Liver (tissue), 9 donors: ENCODE measurements around the gene GP1BB. TPM values are rescaled to one million over a fixed set of nuclear protein-coding genes. Genes with fewer than 3 reads are reported as not detected.

Experiments
- DNase-seq: peaks from one replicate; pipeline ENCODE4 v3.0.0-alpha.2; 2017; ENCODE audit warnings: low spot score
- H3K27ac ChIP-seq, 2 donors: one replicate each; pipeline ENCODE4 v1.7.0; 2013; ENCODE audit warnings: inconsistent platforms in 2 of 2, low read length in 2 of 2, control low read depth in 1 of 2, low read depth in 1 of 2, mild to moderate bottlenecking in 1 of 2
- H3K27me3 ChIP-seq, 4 donors: one replicate each; pipeline versions ENCODE4 v1.6.1 to v1.7.0; 2013; ENCODE audit warnings: low read length in 3 of 4, inconsistent platforms in 1 of 4, mild to moderate bottlenecking in 1 of 4, moderate library complexity in 1 of 4; ENCODE audit not compliant: control insufficient read depth in 4 of 4, insufficient read depth in 4 of 4
- H3K36me3 ChIP-seq, 4 donors: one replicate each; pipeline versions ENCODE4 v1.6.1 to v1.7.0; 2013; ENCODE audit warnings: low read length in 3 of 4, mild to moderate bottlenecking in 3 of 4, low read depth in 1 of 4, moderate library complexity in 1 of 4; ENCODE audit not compliant: control insufficient read depth in 4 of 4, insufficient read depth in 3 of 4
- H3K4me1 ChIP-seq, 4 donors: one replicate each; pipeline versions ENCODE4 v1.6.1 to v1.7.0; 2013; ENCODE audit warnings: low read length in 3 of 4, mild to moderate bottlenecking in 3 of 4, moderate library complexity in 1 of 4; ENCODE audit not compliant: control insufficient read depth in 4 of 4, insufficient read depth in 4 of 4
- H3K4me3 ChIP-seq, 3 donors: one replicate each; pipeline versions ENCODE4 v1.6.1 to v1.7.0; 2013; ENCODE audit warnings: low read length in 3 of 3, control low read depth in 1 of 3, low read depth in 1 of 3, mild to moderate bottlenecking in 1 of 3
- H3K9ac ChIP-seq, 2 donors: one replicate each; pipeline ENCODE4 v1.7.0; 2013; ENCODE audit warnings: low read length in 2 of 2, mild to moderate bottlenecking in 2 of 2, moderate library complexity in 2 of 2, control low read depth in 1 of 2, low read depth in 1 of 2
- H3K9me3 ChIP-seq, 4 donors: one replicate each; pipeline versions ENCODE4 v1.6.1 to v1.7.0; 2013; ENCODE audit warnings: low read length in 3 of 4; ENCODE audit not compliant: control insufficient read depth in 4 of 4
- EGR1 ChIP-seq, 2 donors: IDR thresholded peaks; 2 replicates each; pipeline ENCODE4 v1.6.1; 2016 to 2018; ENCODE audit warnings: antibody characterized with exemption in 2 of 2, low read depth in 2 of 2
- FOXA1 ChIP-seq: IDR thresholded peaks from 2 replicates; pipeline ENCODE4 v1.6.1; 2016; ENCODE audit warnings: antibody characterized with exemption
- FOXA2 ChIP-seq: IDR thresholded peaks from 2 replicates; pipeline ENCODE4 v1.6.1; 2016; ENCODE audit warnings: antibody characterized with exemption
- GABPA ChIP-seq, 2 donors: IDR thresholded peaks in 1 of 2; conservative IDR thresholded peaks in 1 of 2; 2 replicates each; pipeline ENCODE4 v1.6.1; 2016; ENCODE audit warnings: antibody characterized with exemption in 2 of 2, mild to moderate bottlenecking in 1 of 2, moderate library complexity in 1 of 2
- HNF4A ChIP-seq, 2 donors: conservative IDR thresholded peaks; 2 replicates each; pipeline ENCODE4 v1.6.1; 2016; ENCODE audit warnings: antibody characterized with exemption in 2 of 2, mild to moderate bottlenecking in 2 of 2
- HNF4G ChIP-seq: IDR thresholded peaks from 2 replicates; pipeline ENCODE4 v1.6.1; 2016; ENCODE audit warnings: antibody characterized with exemption
- JUND ChIP-seq, 2 donors: IDR thresholded peaks; 2 replicates each; pipeline ENCODE4 v1.6.1; 2016; ENCODE audit warnings: antibody characterized with exemption in 2 of 2
- NR2F2 ChIP-seq: IDR thresholded peaks from 2 replicates; pipeline ENCODE4 v1.6.1; 2016; ENCODE audit warnings: antibody characterized with exemption
- RAD21 ChIP-seq, 2 donors: IDR thresholded peaks; 2 replicates each; pipeline ENCODE4 v1.6.1; 2016; ENCODE audit warnings: antibody characterized with exemption in 2 of 2, mild to moderate bottlenecking in 2 of 2
- RXRA ChIP-seq, 2 donors: IDR thresholded peaks; 2 replicates each; pipeline ENCODE4 v1.6.1; 2017 to 2018; ENCODE audit warnings: antibody characterized with exemption in 2 of 2, mild to moderate bottlenecking in 1 of 2
- SP1 ChIP-seq: IDR thresholded peaks from 2 replicates; pipeline ENCODE4 v1.6.1; 2018; ENCODE audit warnings: antibody characterized with exemption, mild to moderate bottlenecking
- TAF1 ChIP-seq: conservative IDR thresholded peaks from 2 replicates; pipeline ENCODE4 v1.6.1; 2016; ENCODE audit warnings: antibody characterized with exemption, mild to moderate bottlenecking
- YY1 ChIP-seq: IDR thresholded peaks from 2 replicates; pipeline ENCODE4 v1.6.1; 2016; ENCODE audit warnings: antibody characterized with exemption, mild to moderate bottlenecking
- ZBTB33 ChIP-seq: IDR thresholded peaks from 2 replicates; pipeline ENCODE4 v1.6.1; 2016; ENCODE audit warnings: antibody characterized with exemption
- WGBS: extraction: QIAGEN DNeasy Blood & Tissue Kit; methylation state at CpG from one replicate; pipeline ENCODE4 v1.1.7; 2013; 5-methylcytosine and 5-hydroxymethylcytosine counted together
- polyA plus RNA-seq, 2 donors: library from polyadenylated mRNA; stranded (reverse) in 1 of 2; unstranded in 1 of 2; fragments of 200-250 nt in 1 of 2; fragments of >200 nt in 1 of 2; fragmentation: Nextera tagmentation in 1 of 2; extraction: Ambion mirVana in 1 of 2; gene quantifications; one replicate each; pipeline versions ENCODE4 v1.2.1 to v1.2.3, GENCODE V29; 2013 to 2015
- total RNA-seq, 2 donors: library from RNA; depleted of rRNA; stranded (reverse); fragments of >200 nt; gene quantifications; one replicate each; pipeline ENCODE4 v1.2.3, GENCODE V29; 2014
- TF ChIP-seq, protein P1 (sequence below): fragments of 150-350 bp; IDR thresholded peaks from 2 replicates; pipeline ENCODE4 v1.5.1; 2017; ENCODE audit warnings: improper control_type of control experiment, low read depth, low read length; ENCODE audit not compliant: missing input control
- TF ChIP-seq, protein P2 (sequence below): IDR thresholded peaks from 2 replicates; pipeline ENCODE4 v1.6.1; 2016; ENCODE audit warnings: antibody characterized with exemption
- TF ChIP-seq, protein P3 (sequence below): IDR thresholded peaks from 2 replicates; pipeline ENCODE4 v1.6.1; 2016; ENCODE audit warnings: antibody characterized with exemption
- TF ChIP-seq, protein P4 (sequence below): IDR thresholded peaks from 2 replicates; pipeline ENCODE4 v1.6.1; 2016; ENCODE audit warnings: antibody characterized with exemption, mild to moderate bottlenecking
- donor health status: healthy.
- donor health status: healthy.
- donor health status: healthy.
- donor health status: healthy.
- donor health status: healthy.

Gene GP1BB
- total and polyA plus RNA-seq, 4 donors = 0.38 to 5.7 (median 0.51) TPM; not detected in 1

DNA sequence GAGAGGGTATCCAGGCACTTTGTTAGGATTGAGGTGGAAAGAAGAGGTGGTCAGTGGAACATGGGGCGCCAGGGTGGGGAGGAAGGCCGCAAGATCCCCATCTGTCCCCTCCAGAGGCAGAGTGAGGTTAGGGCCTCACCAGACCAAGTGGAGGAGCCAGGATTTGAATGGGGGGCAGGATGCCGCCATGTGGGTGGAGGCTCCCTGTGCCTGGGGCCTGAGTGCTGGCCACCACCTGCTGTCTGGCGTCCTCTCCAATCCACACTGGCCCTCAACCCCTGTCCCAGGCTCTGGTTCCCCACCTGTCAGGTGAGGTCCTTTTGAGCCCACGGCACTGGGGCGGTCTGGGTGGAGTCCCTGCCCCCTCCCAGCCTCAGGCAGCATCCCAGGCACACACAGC, 19.7 kb downstream of the GP1BB start:
- Histone ChIP-seq H3K36me3 (no peaks in the 10 kb centered on the region), H3K27me3 (no peaks in the 10 kb centered on the region), H3K27ac (no peak overlapping the region), H3K9me3 (no peaks in the 10 kb centered on the region), H3K4me1 (no peaks in the 10 kb centered on the region), H3K9ac (no peak overlapping the region), H3K4me3 (no peak overlapping the region)
- no peak for DNase-seq
- TF ChIP-seq JUND (IDR thresholded peaks at IDR 0.05) = no peak
- no peak for TF ChIP-seq SP1
- TF ChIP-seq FOXA1 = no peak
- TF ChIP-seq, protein P1, sequence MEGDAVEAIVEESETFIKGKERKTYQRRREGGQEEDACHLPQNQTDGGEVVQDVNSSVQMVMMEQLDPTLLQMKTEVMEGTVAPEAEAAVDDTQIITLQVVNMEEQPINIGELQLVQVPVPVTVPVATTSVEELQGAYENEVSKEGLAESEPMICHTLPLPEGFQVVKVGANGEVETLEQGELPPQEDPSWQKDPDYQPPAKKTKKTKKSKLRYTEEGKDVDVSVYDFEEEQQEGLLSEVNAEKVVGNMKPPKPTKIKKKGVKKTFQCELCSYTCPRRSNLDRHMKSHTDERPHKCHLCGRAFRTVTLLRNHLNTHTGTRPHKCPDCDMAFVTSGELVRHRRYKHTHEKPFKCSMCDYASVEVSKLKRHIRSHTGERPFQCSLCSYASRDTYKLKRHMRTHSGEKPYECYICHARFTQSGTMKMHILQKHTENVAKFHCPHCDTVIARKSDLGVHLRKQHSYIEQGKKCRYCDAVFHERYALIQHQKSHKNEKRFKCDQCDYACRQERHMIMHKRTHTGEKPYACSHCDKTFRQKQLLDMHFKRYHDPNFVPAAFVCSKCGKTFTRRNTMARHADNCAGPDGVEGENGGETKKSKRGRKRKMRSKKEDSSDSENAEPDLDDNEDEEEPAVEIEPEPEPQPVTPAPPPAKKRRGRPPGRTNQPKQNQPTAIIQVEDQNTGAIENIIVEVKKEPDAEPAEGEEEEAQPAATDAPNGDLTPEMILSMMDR = no peak
- no peak for TF ChIP-seq EGR1 (IDR thresholded peaks at IDR 0.05; ENCODE audit: low read depth in 2 of 2)
- TF ChIP-seq TAF1 = no peak
- TF ChIP-seq NR2F2 = no peak
- TF ChIP-seq GABPA (IDR thresholded peaks at IDR 0.05 in 1 of 2, conservative IDR thresholded peaks at IDR 0.05 in 1 of 2) = no peak
- TF ChIP-seq ZBTB33 = no peak
- TF ChIP-seq, protein P2, sequence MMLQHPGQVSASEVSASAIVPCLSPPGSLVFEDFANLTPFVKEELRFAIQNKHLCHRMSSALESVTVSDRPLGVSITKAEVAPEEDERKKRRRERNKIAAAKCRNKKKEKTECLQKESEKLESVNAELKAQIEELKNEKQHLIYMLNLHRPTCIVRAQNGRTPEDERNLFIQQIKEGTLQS = no peak
- no peak for TF ChIP-seq RXRA (IDR thresholded peaks at IDR 0.05)
- no peak for TF ChIP-seq YY1
- TF ChIP-seq FOXA2 = no peak
- TF ChIP-seq RAD21 (IDR thresholded peaks at IDR 0.05) = no peak
- TF ChIP-seq HNF4G = no peak
- no peak for TF ChIP-seq HNF4A (conservative IDR thresholded peaks at IDR 0.05)
- TF ChIP-seq, protein P3, sequence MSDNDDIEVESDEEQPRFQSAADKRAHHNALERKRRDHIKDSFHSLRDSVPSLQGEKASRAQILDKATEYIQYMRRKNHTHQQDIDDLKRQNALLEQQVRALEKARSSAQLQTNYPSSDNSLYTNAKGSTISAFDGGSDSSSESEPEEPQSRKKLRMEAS = no peak
- TF ChIP-seq, protein P4, sequence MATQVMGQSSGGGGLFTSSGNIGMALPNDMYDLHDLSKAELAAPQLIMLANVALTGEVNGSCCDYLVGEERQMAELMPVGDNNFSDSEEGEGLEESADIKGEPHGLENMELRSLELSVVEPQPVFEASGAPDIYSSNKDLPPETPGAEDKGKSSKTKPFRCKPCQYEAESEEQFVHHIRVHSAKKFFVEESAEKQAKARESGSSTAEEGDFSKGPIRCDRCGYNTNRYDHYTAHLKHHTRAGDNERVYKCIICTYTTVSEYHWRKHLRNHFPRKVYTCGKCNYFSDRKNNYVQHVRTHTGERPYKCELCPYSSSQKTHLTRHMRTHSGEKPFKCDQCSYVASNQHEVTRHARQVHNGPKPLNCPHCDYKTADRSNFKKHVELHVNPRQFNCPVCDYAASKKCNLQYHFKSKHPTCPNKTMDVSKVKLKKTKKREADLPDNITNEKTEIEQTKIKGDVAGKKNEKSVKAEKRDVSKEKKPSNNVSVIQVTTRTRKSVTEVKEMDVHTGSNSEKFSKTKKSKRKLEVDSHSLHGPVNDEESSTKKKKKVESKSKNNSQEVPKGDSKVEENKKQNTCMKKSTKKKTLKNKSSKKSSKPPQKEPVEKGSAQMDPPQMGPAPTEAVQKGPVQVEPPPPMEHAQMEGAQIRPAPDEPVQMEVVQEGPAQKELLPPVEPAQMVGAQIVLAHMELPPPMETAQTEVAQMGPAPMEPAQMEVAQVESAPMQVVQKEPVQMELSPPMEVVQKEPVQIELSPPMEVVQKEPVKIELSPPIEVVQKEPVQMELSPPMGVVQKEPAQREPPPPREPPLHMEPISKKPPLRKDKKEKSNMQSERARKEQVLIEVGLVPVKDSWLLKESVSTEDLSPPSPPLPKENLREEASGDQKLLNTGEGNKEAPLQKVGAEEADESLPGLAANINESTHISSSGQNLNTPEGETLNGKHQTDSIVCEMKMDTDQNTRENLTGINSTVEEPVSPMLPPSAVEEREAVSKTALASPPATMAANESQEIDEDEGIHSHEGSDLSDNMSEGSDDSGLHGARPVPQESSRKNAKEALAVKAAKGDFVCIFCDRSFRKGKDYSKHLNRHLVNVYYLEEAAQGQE = no peak
- WGBS = 95% methylated on average over 6 of the region's 6 CpGs
